22Rv1 (cell line): ENCODE data around the gene CRB1.

Experiments
- CTCF ChIP-seq: fragments of 450-650 bp; IDR thresholded peaks from 2 replicates; pipeline ENCODE4 v1.5.1; 2017; ENCODE audit warnings: mild to moderate bottlenecking
- ZFX ChIP-seq: fragments of 450-650 bp; IDR thresholded peaks from 2 replicates; pipeline ENCODE4 v1.6.1; 2017; ENCODE audit warnings: antibody characterized with exemption, borderline replicate concordance

- no peak for TF ChIP-seq CTCF
- TF ChIP-seq ZFX: no peak
Measured at GRCh38 chr1:197418693-197419092, 150.6 kb downstream of the CRB1 start.
